HUES64 (cell line): ENCODE data around the gene AADACL2.

ENCODE experiments used
- H3K27ac ChIP-seq: 2 replicates; pipeline ENCODE4 v1.7.0; 2013; ENCODE audit warnings: low read depth, low read length, inconsistent platforms
- H3K27me3 ChIP-seq: 2 replicates; pipeline ENCODE4 v1.6.1; 2013; ENCODE audit warnings: mild to moderate bottlenecking, low read length; ENCODE audit not compliant: insufficient read depth
- H3K36me3 ChIP-seq: 2 replicates; pipeline ENCODE4 v1.6.1; 2013; ENCODE audit warnings: mild to moderate bottlenecking, low read length; ENCODE audit not compliant: insufficient read depth
- H3K4me1 ChIP-seq: 2 replicates; pipeline ENCODE4 v1.6.1; 2013; ENCODE audit warnings: mild to moderate bottlenecking, low read length, moderate library complexity; ENCODE audit not compliant: insufficient read depth
- H3K4me3 ChIP-seq: 2 replicates; pipeline ENCODE4 v1.5.1; 2013; ENCODE audit warnings: mild to moderate bottlenecking, low read length, moderate library complexity
- H3K9ac ChIP-seq: 2 replicates; pipeline ENCODE4 v1.6.1; 2013; ENCODE audit warnings: mild to moderate bottlenecking, low read depth, low read length
- H3K9me3 ChIP-seq: 2 replicates; pipeline ENCODE4 v1.6.1; 2013; ENCODE audit warnings: low read depth, low read length; ENCODE audit not compliant: insufficient read depth
- WGBS: fragments of 150-250, 120-280 bp; methylation state at CpG from one replicate; pipeline ENCODE4 v1.1.7; 2013; ENCODE audit warnings: missing lambda C conversion rate; 5-methylcytosine and 5-hydroxymethylcytosine counted together

The AADACL2 gene

GRCh38 chr3:151722856-151723255, 10.9 kb upstream of the AADACL2 start:
- WGBS = 89% methylated on average over 2 of the region's 2 CpGs
- Histone ChIP-seq H3K36me3 (no peaks in the 10 kb centered on the region), H3K9me3 (no peaks in the 10 kb centered on the region), H3K27ac (no peak overlapping the region), H3K9ac (no peak overlapping the region), H3K4me1 (no peaks in the 10 kb centered on the region), H3K27me3 (no peaks in the 10 kb centered on the region), H3K4me3 (no peak overlapping the region)

GRCh38 chr3:151724576-151725562, 8.9 kb upstream of the AADACL2 start:
- Histone ChIP-seq H3K9me3 (no peaks in the 10 kb centered on the region), H3K36me3 (no peaks in the 10 kb centered on the region), H3K27me3 (no peaks in the 10 kb centered on the region), H3K4me3 (no peak overlapping the region), H3K9ac (no peak overlapping the region), H3K4me1 (no peaks in the 10 kb centered on the region), H3K27ac (no peak overlapping the region)
- WGBS = 88% methylated on average over 5 of the region's 6 CpGs

GRCh38 chr3:151726016-151726415, 7.7 kb upstream of the AADACL2 start:
- Histone ChIP-seq H3K4me3 (no peak overlapping the region), H3K9me3 (no peaks in the 10 kb centered on the region), H3K27me3 (no peaks in the 10 kb centered on the region), H3K27ac (no peak overlapping the region), H3K4me1 (no peaks in the 10 kb centered on the region), H3K36me3 (no peaks in the 10 kb centered on the region), H3K9ac (no peak overlapping the region)
- no CpG with 5 or more reads among the region's 1 CpG for whole genome bisulfite sequencing

- no peaks in the 10 kb centered on the region for H3K9me3 ChIP-seq
- H3K27ac ChIP-seq = no peak overlapping the region
- 94% methylated on average over 2 of the region's 2 CpGs for WGBS
- H3K4me1 ChIP-seq = no peaks in the 10 kb centered on the region
- no peak overlapping the region for H3K9ac ChIP-seq
- H3K4me3 ChIP-seq = no peak overlapping the region
- H3K36me3 ChIP-seq = no peaks in the 10 kb centered on the region
- H3K27me3 ChIP-seq = no peaks in the 10 kb centered on the region
Measured at GRCh38 chr3:151732861-151733260, 866 bp upstream of the AADACL2 start.

DNA sequence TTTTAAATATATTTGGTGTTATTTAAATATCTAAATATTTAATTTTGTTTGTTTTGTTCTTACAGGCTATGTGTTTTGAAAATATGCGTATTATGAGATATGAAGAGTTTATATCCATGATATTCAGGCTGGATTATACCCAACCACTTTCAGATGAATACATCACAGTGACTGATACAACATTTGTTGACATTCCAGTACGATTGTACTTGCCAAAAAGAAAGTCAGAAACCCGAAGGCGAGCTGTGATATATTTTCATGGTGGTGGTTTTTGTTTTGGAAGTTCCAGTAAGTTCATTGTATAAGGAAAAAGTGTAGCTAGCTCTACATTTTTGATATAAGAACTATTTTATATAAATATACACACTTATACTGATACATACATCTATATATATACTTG, 6.9 kb downstream of the AADACL2 start:
- no peak overlapping the region for H3K9ac ChIP-seq
- no peaks in the 10 kb centered on the region for H3K27me3 ChIP-seq
- 93% methylated on average over 3 of the region's 4 CpGs for WGBS
- H3K27ac ChIP-seq = no peak overlapping the region
- no peaks in the 10 kb centered on the region for H3K9me3 ChIP-seq
- no peaks in the 10 kb centered on the region for H3K36me3 ChIP-seq
- no peak overlapping the region for H3K4me3 ChIP-seq
- H3K4me1 ChIP-seq = no peaks in the 10 kb centered on the region

- 97% methylated on average over 3 of the region's 4 CpGs for WGBS
- Histone ChIP-seq H3K9me3 (peaks cover 3% of the 10 kb centered on the region; the same call in 1 of the 2 replicates), H3K27ac (no peak overlapping the region), H3K4me3 (no peak overlapping the region), H3K9ac (no peak overlapping the region), H3K4me1 (no peaks in the 10 kb centered on the region), H3K36me3 (no peaks in the 10 kb centered on the region), H3K27me3 (no peaks in the 10 kb centered on the region)
Measured at GRCh38 chr3:151743855-151744254, 10.1 kb downstream of the AADACL2 start.

DNA sequence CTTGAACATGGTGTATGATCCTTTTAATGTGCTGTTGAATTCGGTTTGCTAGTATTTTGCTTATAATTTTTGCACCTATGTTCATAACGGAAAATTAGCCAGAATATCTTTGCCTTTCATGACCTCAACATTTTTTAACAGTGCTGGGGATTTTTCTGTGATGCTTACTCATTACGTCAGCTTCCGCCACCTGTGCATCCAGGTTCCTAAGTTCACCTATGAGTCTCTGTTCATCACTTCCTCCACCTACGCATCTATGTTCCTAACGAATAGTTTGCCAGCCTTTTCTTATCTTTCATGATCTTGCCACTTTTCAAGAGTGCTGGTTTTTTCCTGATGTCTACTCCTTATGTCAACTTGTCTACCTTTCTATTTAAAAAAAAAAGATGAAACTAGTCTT, 16.5 kb downstream of the AADACL2 start:
- Histone ChIP-seq H3K9ac (no peak overlapping the region), H3K9me3 (peaks cover 4% of the 10 kb centered on the region; the same call in 1 of the 2 replicates), H3K4me3 (no peak overlapping the region), H3K27ac (no peak overlapping the region), H3K36me3 (no peaks in the 10 kb centered on the region), H3K27me3 (no peaks in the 10 kb centered on the region), H3K4me1 (no peaks in the 10 kb centered on the region)
- WGBS = 85% methylated on average over 6 of the region's 6 CpGs

- H3K36me3 ChIP-seq = no peaks in the 10 kb centered on the region
- H3K9ac ChIP-seq = no peak overlapping the region
- no peaks in the 10 kb centered on the region for H3K4me1 ChIP-seq
- no peak overlapping the region for H3K4me3 ChIP-seq
- H3K27ac ChIP-seq = no peak overlapping the region
- WGBS = 92% methylated on average over 1 of the region's 2 CpGs
- H3K27me3 ChIP-seq = no peaks in the 10 kb centered on the region
- peaks cover 4% of the 10 kb centered on the region; the same call in 1 of the 2 replicates for H3K9me3 ChIP-seq
Measured at GRCh38 chr3:151750678-151751077, 17.0 kb downstream of the AADACL2 start.

DNA sequence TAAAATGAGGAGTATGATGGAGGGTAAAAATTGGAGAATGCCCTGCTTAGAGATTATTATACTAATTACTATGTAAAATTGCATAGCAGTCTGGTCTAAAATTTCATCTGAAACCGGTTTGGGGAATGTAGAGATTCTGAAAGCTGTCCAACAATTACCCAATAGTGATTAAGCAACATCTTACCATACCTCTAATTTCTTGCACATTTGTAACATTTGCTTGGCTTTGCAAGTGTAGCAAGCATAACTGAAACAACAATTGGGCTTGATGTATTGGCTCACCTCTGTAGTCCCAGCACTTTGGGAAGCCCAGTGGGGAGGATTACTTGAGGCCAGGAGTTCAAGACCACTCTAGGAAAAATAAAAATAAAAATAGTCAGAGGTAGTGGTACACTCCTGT, 17.4 kb downstream of the AADACL2 start:
- peaks cover 4% of the 10 kb centered on the region; the same call in 1 of the 2 replicates for H3K9me3 ChIP-seq
- H3K27me3 ChIP-seq = no peaks in the 10 kb centered on the region
- H3K27ac ChIP-seq = no peak overlapping the region
- H3K9ac ChIP-seq = no peak overlapping the region
- no peaks in the 10 kb centered on the region for H3K36me3 ChIP-seq
- no peaks in the 10 kb centered on the region for H3K4me1 ChIP-seq
- WGBS = 71% methylated on average over 1 of the region's 1 CpG
- H3K4me3 ChIP-seq = no peak overlapping the region

- WGBS = 95% methylated on average over 4 of the region's 4 CpGs
- Histone ChIP-seq H3K27me3 (no peaks in the 10 kb centered on the region), H3K4me1 (no peaks in the 10 kb centered on the region), H3K4me3 (no peak overlapping the region), H3K27ac (no peak overlapping the region), H3K9me3 (peaks cover 1% of the 10 kb centered on the region; the same call in 1 of the 2 replicates), H3K36me3 (no peaks in the 10 kb centered on the region), H3K9ac (no peak overlapping the region)
Measured at GRCh38 chr3:151753846-151754245, 20.1 kb downstream of the AADACL2 start.

DNA sequence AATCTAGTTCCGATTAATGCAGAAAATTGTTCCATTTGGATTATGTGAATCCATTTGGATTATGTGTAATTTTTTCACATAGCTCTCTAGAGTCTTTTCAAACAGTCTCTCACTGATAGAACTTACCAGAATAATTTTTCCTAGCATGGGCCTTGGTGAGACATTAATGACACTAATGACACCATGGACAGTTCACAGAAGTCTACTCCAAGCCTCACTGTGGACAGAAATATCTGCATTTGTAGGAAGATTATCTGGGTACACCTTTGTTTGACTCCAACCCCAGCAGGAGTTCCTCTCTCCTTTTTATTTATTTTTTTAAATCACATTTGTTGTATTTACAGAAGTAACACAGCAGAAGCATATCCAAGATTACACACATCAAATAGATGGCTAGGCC, 27.9 kb downstream of the AADACL2 start:
- H3K36me3 ChIP-seq = no peaks in the 10 kb centered on the region
- H3K9me3 ChIP-seq = no peaks in the 10 kb centered on the region
- no peak overlapping the region for H3K9ac ChIP-seq
- H3K4me1 ChIP-seq = 0 out of 2 replicates have a peak, but pooled peaks cover 3% of the 10 kb centered on the region
- no peaks in the 10 kb centered on the region for H3K27me3 ChIP-seq
- H3K27ac ChIP-seq = no peak overlapping the region
- WGBS = 88% methylated on average over 1 of the region's 1 CpG
- H3K4me3 ChIP-seq = no peak overlapping the region
